GM23248 (cell line): ENCODE data around the gene DKKL1. TPM values are rescaled to one million over a fixed set of nuclear protein-coding genes. Genes with fewer than 3 reads are reported as not detected.

Experiments
- DNase-seq: peaks from one replicate; pipeline ENCODE4 v3.0.0-alpha.2; 2015
- H2AFZ ChIP-seq: fragments of 200-600 bp; sonication (generic); 2 replicates; pipeline ENCODE4 v1.6.1; 2016; ENCODE audit warnings: antibody characterized with exemption
- H3F3A ChIP-seq: fragments of 200-600 bp; sonication (generic); 2 replicates; pipeline ENCODE4 v1.6.1; 2016; ENCODE audit warnings: mild to moderate bottlenecking, antibody characterized with exemption, mixed run types; ENCODE audit not compliant: insufficient read depth
- H3K27ac ChIP-seq: fragments of 200-600 bp; sonication (generic); 2 replicates; pipeline ENCODE4 v1.5.1; 2016; ENCODE audit warnings: mild to moderate bottlenecking
- H3K27me3 ChIP-seq: fragments of 200-600 bp; sonication (generic); replicated peaks from 2 replicates; pipeline ENCODE4 v1.6.1; 2016; ENCODE audit warnings: mild to moderate bottlenecking; ENCODE audit not compliant: insufficient read depth
- H3K36me3 ChIP-seq: fragments of 200-600 bp; sonication (generic); 2 replicates; pipeline ENCODE4 v1.6.1; 2016; ENCODE audit warnings: low read depth, mild to moderate bottlenecking
- H3K4me1 ChIP-seq: fragments of 200-600 bp; sonication (generic); 2 replicates; pipeline ENCODE4 v1.6.1; 2016; ENCODE audit warnings: mild to moderate bottlenecking; ENCODE audit not compliant: insufficient read depth
- H3K4me2 ChIP-seq: fragments of 200-600 bp; sonication (generic); one replicate; pipeline ENCODE4 v1.6.1; 2016; ENCODE audit warnings: mild to moderate bottlenecking; ENCODE audit not compliant: unreplicated experiment
- H3K4me3 ChIP-seq: fragments of 200-600 bp; sonication (generic); 2 replicates; pipeline ENCODE4 v1.5.1; 2016; ENCODE audit warnings: mild to moderate bottlenecking
- H3K79me2 ChIP-seq: fragments of 200-600 bp; sonication (generic); 2 replicates; pipeline ENCODE4 v1.6.1; 2016; ENCODE audit warnings: mild to moderate bottlenecking; ENCODE audit not compliant: insufficient read depth
- H3K9ac ChIP-seq: fragments of 200-600 bp; sonication (generic); 2 replicates; pipeline ENCODE4 v1.6.1; 2016; ENCODE audit warnings: mild to moderate bottlenecking
- H3K9me2 ChIP-seq: fragments of 200-600 bp; sonication (generic); 2 replicates; pipeline ENCODE4 v1.6.1; 2016; ENCODE audit warnings: mixed run types, mild to moderate bottlenecking, moderate library complexity; ENCODE audit not compliant: insufficient read depth
- H3K9me3 ChIP-seq: fragments of 200-600 bp; sonication (generic); one replicate; pipeline ENCODE4 v1.6.1; 2017; ENCODE audit warnings: low read depth
- H4K20me1 ChIP-seq: fragments of 200-600 bp; sonication (generic); 2 replicates; pipeline ENCODE4 v1.6.0; 2016; ENCODE audit not compliant: insufficient read depth
- EZH2 ChIP-seq: fragments of 200-600 bp; sonication (generic); IDR thresholded peaks from 2 replicates; pipeline ENCODE4 v1.6.1; 2018; ENCODE audit warnings: antibody characterized with exemption, mild to moderate bottlenecking; ENCODE audit not compliant: insufficient read depth, poor library complexity, severe bottlenecking
- EZH2phosphoT487 ChIP-seq: fragments of 200-600 bp; sonication (generic); IDR thresholded peaks from 2 replicates; pipeline ENCODE4 v1.6.1; 2018; ENCODE audit warnings: antibody characterized with exemption, moderate library complexity, mild to moderate bottlenecking, low read depth; ENCODE audit not compliant: insufficient read depth
- WGBS, 2 experiments: methylation state at CpG; one replicate each; pipeline ENCODE4 v1.1.6; 2015 to 2017; ENCODE audit warnings: low lambda C conversion rate in 2 of 2, low coverage in 1 of 2; ENCODE audit errors: missing lambda C conversion rate in 2 of 2; 5-methylcytosine and 5-hydroxymethylcytosine counted together
- in situ Hi-C: fragments of 300-500 bp; cut with MboI; formaldehyde crosslinking; loops from 2 replicates; pipeline ENCODE4 v1.15.0; 2020
- polyA plus RNA-seq: library from polyadenylated mRNA; unstranded; fragments of >200 nt; fragmentation: Nextera tagmentation; extraction: Ambion mirVana; gene quantifications from 2 replicates; pipeline ENCODE4 v1.2.1, GENCODE V29; 2016
- total RNA-seq: library from RNA; depleted of rRNA; stranded (reverse); fragments of >200 nt; shearing (Covaris generic); gene quantifications from 2 replicates; pipeline ENCODE4 v1.2.3, GENCODE V29; 2014; rRNA removed

Gene DKKL1
- 0.63 TPM in 1 of 2 replicates, not detected in the other for total RNA-seq
- polyA plus RNA-seq = 0.30 TPM in 1 of 2 replicates, not detected in the other

GRCh38 chr19:49363268-49364082 is at the start of gene DKKL1:
Gene DKKL1 (plus strand): TSS chr19:49363877. CDS start chr19:49363999, 122 bp downstream.
- no peaks in the 10 kb centered on the region for H3K27me3 ChIP-seq
- H3K9ac ChIP-seq = peak within 1 kb of the TSS; percentile 86
- peak within 1 kb of the TSS; percentile 90 for H2AFZ ChIP-seq
- in situ Hi-C loops = no loop called here
- H3K4me3 ChIP-seq = peak within 1 kb of the TSS; percentile 89
- DNase-seq = peak; percentile 97
- H3K27ac ChIP-seq = peak within 1 kb of the TSS; percentile 54
- H4K20me1 ChIP-seq = no peaks in the 10 kb centered on the region
- TF ChIP-seq EZH2phosphoT487 (no peak), EZH2 (no peak)
- no peaks in the 10 kb centered on the region for H3K36me3 ChIP-seq
- H3K9me3 ChIP-seq = no peaks in the 10 kb centered on the region
- H3K9me2 ChIP-seq = no peaks in the 10 kb centered on the region
- H3K4me2 ChIP-seq = peak within 1 kb of the TSS; percentile 80
- H3K4me1 ChIP-seq = 0 out of 2 replicates have a peak, but pooled peaks cover 4% of the 10 kb centered on the region
- no peaks in the 10 kb centered on the region for H3K79me2 ChIP-seq
- 1 to 2% methylated on average over 46 of the region's 46 CpGs for WGBS, 2 experiments
- 0 out of 2 replicates have a peak, but pooled peaks cover 2% of the 10 kb centered on the region for H3F3A ChIP-seq

- H3K36me3 ChIP-seq = no peaks in the 10 kb centered on the region
- H3K4me1 ChIP-seq = no peaks in the 10 kb centered on the region
- no peak overlapping the region for H2AFZ ChIP-seq
- H3K4me3 ChIP-seq = no peak overlapping the region
- no peaks in the 10 kb centered on the region for H3K9me2 ChIP-seq
- 29 to 40% methylated on average over 1 of the region's 1 CpG for WGBS, 2 experiments
- H3K79me2 ChIP-seq = no peaks in the 10 kb centered on the region
- DNase-seq = no peak
- no peaks in the 10 kb centered on the region for H3F3A ChIP-seq
- no peak overlapping the region for H3K4me2 ChIP-seq
- H4K20me1 ChIP-seq = no peaks in the 10 kb centered on the region
- no peaks in the 10 kb centered on the region for H3K9me3 ChIP-seq
- H3K27ac ChIP-seq = no peak overlapping the region
- no peaks in the 10 kb centered on the region for H3K27me3 ChIP-seq
- no peak overlapping the region for H3K9ac ChIP-seq
- in situ Hi-C loops = no loop called here
- TF ChIP-seq EZH2phosphoT487 (no peak), EZH2 (no peak)
These were observed 48.6 kb upstream of the DKKL1 start for GRCh38 chr19:49315111-49315510.

GRCh38 chr19:49316284-49316683 is 47.4 kb upstream of the DKKL1 start:
- no peaks in the 10 kb centered on the region for H3K4me1 ChIP-seq
- no peaks in the 10 kb centered on the region for H4K20me1 ChIP-seq
- no peaks in the 10 kb centered on the region for H3K9me3 ChIP-seq
- H3F3A ChIP-seq = no peaks in the 10 kb centered on the region
- no peak overlapping the region for H3K9ac ChIP-seq
- H3K4me3 ChIP-seq = no peak overlapping the region
- in situ Hi-C loops = no loop called here
- no peak overlapping the region for H2AFZ ChIP-seq
- no peak overlapping the region for H3K4me2 ChIP-seq
- no peak overlapping the region for H3K27ac ChIP-seq
- H3K79me2 ChIP-seq = no peaks in the 10 kb centered on the region
- no peaks in the 10 kb centered on the region for H3K36me3 ChIP-seq
- no peak for TF ChIP-seq EZH2phosphoT487
- TF ChIP-seq EZH2 = no peak
- DNase-seq = no peak
- H3K9me2 ChIP-seq = no peaks in the 10 kb centered on the region
- H3K27me3 ChIP-seq = no peaks in the 10 kb centered on the region

- Histone ChIP-seq H3K9me2 (no peaks in the 10 kb centered on the region), H3K4me3 (no peak overlapping the region), H3F3A (no peaks in the 10 kb centered on the region), H3K4me2 (no peak overlapping the region), H3K27ac (no peak overlapping the region), H3K79me2 (no peaks in the 10 kb centered on the region), H3K9me3 (no peaks in the 10 kb centered on the region), H3K9ac (no peak overlapping the region), H2AFZ (no peak overlapping the region), H3K36me3 (no peaks in the 10 kb centered on the region), H3K27me3 (no peaks in the 10 kb centered on the region), H4K20me1 (no peaks in the 10 kb centered on the region), H3K4me1 (no peaks in the 10 kb centered on the region)
- DNase-seq = no peak
- in situ Hi-C loops = no loop called here
- TF ChIP-seq EZH2 (no peak), EZH2phosphoT487 (no peak)
These were observed 45.4 kb upstream of the DKKL1 start for GRCh38 chr19:49318296-49318695.
